ENCODE data around the gene BSN. TPM values are rescaled to one million over a fixed set of nuclear protein-coding genes. Genes with fewer than 3 reads are reported as not detected.

Gene BSN
- total RNA-seq, 1 experiment from 2014 or later = 0.87 TPM

DNA sequence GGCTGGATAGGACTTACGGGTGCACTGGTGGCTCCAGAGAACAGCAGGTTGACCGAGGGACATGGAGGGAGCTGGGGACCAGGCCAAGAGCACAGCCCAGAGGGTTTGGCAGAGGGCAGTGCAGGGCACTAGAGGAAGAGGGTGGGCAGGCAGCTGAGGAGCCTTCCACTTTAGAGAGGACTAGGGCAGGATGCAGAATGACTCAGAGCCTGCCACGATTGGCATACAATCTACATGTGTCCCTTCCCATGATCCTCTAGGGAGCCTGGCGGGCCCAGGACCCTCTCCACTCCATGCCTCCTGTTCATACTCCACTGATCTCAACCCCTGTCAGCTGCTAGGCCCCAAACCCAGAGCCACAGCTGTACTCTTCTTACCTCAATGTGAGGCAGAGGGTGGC, 105.5 kb downstream of the BSN start:
- ChIA-PET POLR2A (no interaction called here), CTCF (no interaction called here)
- ATAC-seq = no peak
- intact Hi-C loops (cut with micrococcal nuclease; ENCODE audit: unreplicated experiment) (no loop called here), in situ Hi-C loops (cut with HindIII; ENCODE audit: low pct_unique_long_range_greater_than_20kb, low sequenced_read_pairs) (no loop called here)
- Histone ChIP-seq H3K4me3 (ENCODE audit: low read depth in 2 of 2, low read length in 2 of 2) (no peak overlapping the region), H3K27me3 (ENCODE audit: control insufficient read depth, insufficient read depth, low read length) (no peaks in the 10 kb centered on the region), H3K9me3 (ENCODE audit: control insufficient read depth, insufficient read depth, low read depth, low read length) (no peaks in the 10 kb centered on the region), H3K27ac (ENCODE audit: low read length) (no peak overlapping the region), H3K36me3 (ENCODE audit: control insufficient read depth, insufficient read depth, low read length) (no peaks in the 10 kb centered on the region), H3K4me1 (ENCODE audit: control insufficient read depth, insufficient read depth, low read length) (no peaks in the 10 kb centered on the region)
- no TSS peak for BruUV-seq (replicated peaks)
- no peak for DNase-seq (ENCODE audit: low read depth, low spot score)
- TF ChIP-seq, protein P1, sequence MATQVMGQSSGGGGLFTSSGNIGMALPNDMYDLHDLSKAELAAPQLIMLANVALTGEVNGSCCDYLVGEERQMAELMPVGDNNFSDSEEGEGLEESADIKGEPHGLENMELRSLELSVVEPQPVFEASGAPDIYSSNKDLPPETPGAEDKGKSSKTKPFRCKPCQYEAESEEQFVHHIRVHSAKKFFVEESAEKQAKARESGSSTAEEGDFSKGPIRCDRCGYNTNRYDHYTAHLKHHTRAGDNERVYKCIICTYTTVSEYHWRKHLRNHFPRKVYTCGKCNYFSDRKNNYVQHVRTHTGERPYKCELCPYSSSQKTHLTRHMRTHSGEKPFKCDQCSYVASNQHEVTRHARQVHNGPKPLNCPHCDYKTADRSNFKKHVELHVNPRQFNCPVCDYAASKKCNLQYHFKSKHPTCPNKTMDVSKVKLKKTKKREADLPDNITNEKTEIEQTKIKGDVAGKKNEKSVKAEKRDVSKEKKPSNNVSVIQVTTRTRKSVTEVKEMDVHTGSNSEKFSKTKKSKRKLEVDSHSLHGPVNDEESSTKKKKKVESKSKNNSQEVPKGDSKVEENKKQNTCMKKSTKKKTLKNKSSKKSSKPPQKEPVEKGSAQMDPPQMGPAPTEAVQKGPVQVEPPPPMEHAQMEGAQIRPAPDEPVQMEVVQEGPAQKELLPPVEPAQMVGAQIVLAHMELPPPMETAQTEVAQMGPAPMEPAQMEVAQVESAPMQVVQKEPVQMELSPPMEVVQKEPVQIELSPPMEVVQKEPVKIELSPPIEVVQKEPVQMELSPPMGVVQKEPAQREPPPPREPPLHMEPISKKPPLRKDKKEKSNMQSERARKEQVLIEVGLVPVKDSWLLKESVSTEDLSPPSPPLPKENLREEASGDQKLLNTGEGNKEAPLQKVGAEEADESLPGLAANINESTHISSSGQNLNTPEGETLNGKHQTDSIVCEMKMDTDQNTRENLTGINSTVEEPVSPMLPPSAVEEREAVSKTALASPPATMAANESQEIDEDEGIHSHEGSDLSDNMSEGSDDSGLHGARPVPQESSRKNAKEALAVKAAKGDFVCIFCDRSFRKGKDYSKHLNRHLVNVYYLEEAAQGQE (IDR thresholded peaks at IDR 0.05; ENCODE audit: insufficient read depth in 1 of 2, low read depth in 2 of 2, low read length in 1 of 2) = no peak
- TF ChIP-seq, protein P2, sequence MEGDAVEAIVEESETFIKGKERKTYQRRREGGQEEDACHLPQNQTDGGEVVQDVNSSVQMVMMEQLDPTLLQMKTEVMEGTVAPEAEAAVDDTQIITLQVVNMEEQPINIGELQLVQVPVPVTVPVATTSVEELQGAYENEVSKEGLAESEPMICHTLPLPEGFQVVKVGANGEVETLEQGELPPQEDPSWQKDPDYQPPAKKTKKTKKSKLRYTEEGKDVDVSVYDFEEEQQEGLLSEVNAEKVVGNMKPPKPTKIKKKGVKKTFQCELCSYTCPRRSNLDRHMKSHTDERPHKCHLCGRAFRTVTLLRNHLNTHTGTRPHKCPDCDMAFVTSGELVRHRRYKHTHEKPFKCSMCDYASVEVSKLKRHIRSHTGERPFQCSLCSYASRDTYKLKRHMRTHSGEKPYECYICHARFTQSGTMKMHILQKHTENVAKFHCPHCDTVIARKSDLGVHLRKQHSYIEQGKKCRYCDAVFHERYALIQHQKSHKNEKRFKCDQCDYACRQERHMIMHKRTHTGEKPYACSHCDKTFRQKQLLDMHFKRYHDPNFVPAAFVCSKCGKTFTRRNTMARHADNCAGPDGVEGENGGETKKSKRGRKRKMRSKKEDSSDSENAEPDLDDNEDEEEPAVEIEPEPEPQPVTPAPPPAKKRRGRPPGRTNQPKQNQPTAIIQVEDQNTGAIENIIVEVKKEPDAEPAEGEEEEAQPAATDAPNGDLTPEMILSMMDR (IDR thresholded peaks at IDR 0.05) = no peak
- TF ChIP-seq TCF7L2 (IDR thresholded peaks at IDR 0.05; ENCODE audit: low read depth, low read length) = no peak
- TF ChIP-seq POLR2AphosphoS5 (IDR thresholded peaks at IDR 0.05; ENCODE audit: low read depth, low read length) = no peak
- TF ChIP-seq SIN3A (IDR thresholded peaks at IDR 0.05; ENCODE audit: borderline replicate concordance, insufficient read depth, low read depth, low read length) = no peak

DNA sequence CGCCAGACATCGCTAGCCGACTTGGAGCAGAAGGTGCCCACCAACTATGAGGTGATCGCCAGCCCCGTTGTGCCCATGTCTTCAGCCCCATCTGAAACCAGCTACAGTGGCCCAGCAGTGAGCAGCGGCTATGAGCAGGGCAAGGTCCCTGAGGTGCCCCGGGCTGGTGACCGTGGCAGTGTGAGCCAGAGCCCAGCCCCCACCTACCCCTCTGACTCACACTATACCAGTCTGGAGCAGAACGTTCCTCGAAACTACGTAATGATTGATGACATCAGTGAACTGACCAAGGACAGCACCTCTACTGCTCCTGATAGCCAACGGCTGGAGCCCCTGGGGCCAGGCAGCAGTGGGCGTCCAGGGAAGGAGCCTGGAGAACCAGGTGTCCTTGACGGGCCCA, 107.0 kb downstream of the BSN start:
- Histone ChIP-seq H3K27ac (ENCODE audit: low read length) (no peak overlapping the region), H3K4me3 (ENCODE audit: low read depth in 2 of 2, low read length in 2 of 2) (no peak overlapping the region), H3K27me3 (ENCODE audit: control insufficient read depth, insufficient read depth, low read length) (no peaks in the 10 kb centered on the region), H3K36me3 (ENCODE audit: control insufficient read depth, insufficient read depth, low read length) (no peaks in the 10 kb centered on the region), H3K4me1 (ENCODE audit: control insufficient read depth, insufficient read depth, low read length) (no peaks in the 10 kb centered on the region), H3K9me3 (ENCODE audit: control insufficient read depth, insufficient read depth, low read depth, low read length) (no peaks in the 10 kb centered on the region)
- BruUV-seq (replicated peaks) = no TSS peak
- TF ChIP-seq, protein P2 (IDR thresholded peaks at IDR 0.05) = no peak
- TF ChIP-seq, protein P1 (IDR thresholded peaks at IDR 0.05; ENCODE audit: insufficient read depth in 1 of 2, low read depth in 2 of 2, low read length in 1 of 2) = no peak
- no peak for TF ChIP-seq TCF7L2 (IDR thresholded peaks at IDR 0.05; ENCODE audit: low read depth, low read length)
- TF ChIP-seq SIN3A (IDR thresholded peaks at IDR 0.05; ENCODE audit: borderline replicate concordance, insufficient read depth, low read depth, low read length) = no peak
- TF ChIP-seq POLR2AphosphoS5 (IDR thresholded peaks at IDR 0.05; ENCODE audit: low read depth, low read length) = no peak
- ChIA-PET POLR2A (no interaction called here), CTCF (no interaction called here)
- DNase-seq (ENCODE audit: low read depth, low spot score) (no peak), ATAC-seq (no peak)
- in situ Hi-C loops (cut with HindIII; ENCODE audit: low pct_unique_long_range_greater_than_20kb, low sequenced_read_pairs) (no loop called here), intact Hi-C loops (cut with micrococcal nuclease; ENCODE audit: unreplicated experiment) (no loop called here)
